GM21528 (cell line): ENCODE results near the gene PDIA4.
"Not testable (repeated sequence)": the region's sequence is repeated elsewhere in the genome, so short reads cannot be mapped to it uniquely, and the experiment has no call there.

Experiments used
- ATAC-seq: cut with Tn5 transposase; IDR thresholded peaks from one replicate; pipeline ENCODE4 v1.9.1; 2021; ENCODE audit warnings: mild to moderate bottlenecking, moderate library complexity; ENCODE audit not compliant: unreplicated experiment, low FRiP score

PDIA4 gene

GRCh38 chr7:149041350-149041749 is 13.0 kb upstream of the PDIA4 start:
- no peak for ATAC-seq

GRCh38 chr7:149038641-149039040 is 10.3 kb upstream of the PDIA4 start:
- ATAC-seq, result not testable (repeated sequence)

GRCh38 chr7:149036676-149037075 is 8.4 kb upstream of the PDIA4 start:
- no peak for ATAC-seq

GRCh38 chr7:149031353-149031910 is 3.1 kb upstream of the PDIA4 start:
- ATAC-seq, result no peak

- not testable (repeated sequence) for ATAC-seq
Measured at GRCh38 chr7:149030439-149030838, 2.1 kb upstream of the PDIA4 start.

- no peak for ATAC-seq
Measured at GRCh38 chr7:149027611-149028345, 527 bp downstream of the PDIA4 start.

GRCh38 chr7:149027055-149027454 is 1.2 kb downstream of the PDIA4 start:
- ATAC-seq, result no peak

GRCh38 chr7:149023662-149024061 is 4.6 kb downstream of the PDIA4 start:
- no peak for ATAC-seq

GRCh38 chr7:149022756-149023360 is 5.4 kb downstream of the PDIA4 start:
- ATAC-seq, result no peak

- ATAC-seq, result no peak
Measured at GRCh38 chr7:149021725-149022062, 6.6 kb downstream of the PDIA4 start.

GRCh38 chr7:149020483-149020882 is 7.8 kb downstream of the PDIA4 start:
- ATAC-seq, result no peak

GRCh38 chr7:149016876-149017275 is 11.4 kb downstream of the PDIA4 start:
- no peak for ATAC-seq

- no peak for ATAC-seq
Measured at GRCh38 chr7:149014309-149014708, 14.0 kb downstream of the PDIA4 start.

- ATAC-seq, result no peak
Measured at GRCh38 chr7:149013876-149014275, 14.4 kb downstream of the PDIA4 start.

- not testable (repeated sequence) for ATAC-seq
Measured at GRCh38 chr7:149012730-149013129, 15.6 kb downstream of the PDIA4 start.

GRCh38 chr7:149011491-149011890 is 16.8 kb downstream of the PDIA4 start:
- no peak for ATAC-seq

- ATAC-seq, result no peak
Measured at GRCh38 chr7:149010451-149010850, 17.9 kb downstream of the PDIA4 start.

GRCh38 chr7:149009527-149009926 is 18.8 kb downstream of the PDIA4 start:
- ATAC-seq, result no peak

- ATAC-seq, result no peak
Measured at GRCh38 chr7:149007611-149008010, 20.7 kb downstream of the PDIA4 start.

GRCh38 chr7:149007146-149007545 is 21.2 kb downstream of the PDIA4 start:
- no peak for ATAC-seq

- no peak for ATAC-seq
Measured at GRCh38 chr7:149006345-149006725, 22.0 kb downstream of the PDIA4 start.
